Measurements from ENCODE around the gene CDH23. TPM values are rescaled to one million over a fixed set of nuclear protein-coding genes. Genes with fewer than 3 reads are reported as not detected.

CDH23 gene
- total and polyA plus RNA-seq, 4 experiments from 2014 or later, result 1.8 to 5.4 (median 3.6) TPM

GRCh38 chr10:71723311-71723710 is 326.6 kb downstream of the CDH23 start:
- H3K27ac Mint-ChIP-seq, result peak overlapping the region in 6 of 7 donors; percentile 25 to 87 (median 78)
- H3K36me3 Mint-ChIP-seq, result peaks cover 0 to 3% of the 10 kb centered on the region in 2 donors
- H3K4me1 ChIP-seq (ENCODE audit: insufficient read depth, low read length), result peaks cover 78% of the 10 kb centered on the region
- intact Hi-C loops (cut with micrococcal nuclease), result no loop called here
- H3K27me3 ChIP-seq (ENCODE audit: insufficient read depth, low read length), result no peaks in the 10 kb centered on the region
- H3K4me3 ChIP-seq (ENCODE audit: low read length in 2 of 2), result no peak overlapping the region
- H3K27ac ChIP-seq (ENCODE audit: low read depth, low read length), result no peak overlapping the region
- H3K4me3 Mint-ChIP-seq, result no peak overlapping the region
- peak in 1 of 5 donors; percentile 19 for DNase-seq
- H3K9me3 Mint-ChIP-seq, result no peaks in the 10 kb centered on the region
- no peaks in the 10 kb centered on the region for H3K36me3 ChIP-seq (ENCODE audit: insufficient read depth, low read length)
- H3K4me1 Mint-ChIP-seq, result peaks cover 43 to 82% (median 57%) of the 10 kb centered on the region in 4 donors
- H3K9me3 ChIP-seq (ENCODE audit: control insufficient read depth in 1 of 2, low read length in 2 of 2), result no peaks in the 10 kb centered on the region
- POLR2A ChIA-PET (ENCODE audit: partially characterized antibody), result interaction anchor here (0.9 to 35.3 kb wide), 4 partner anchors 9 to 47 kb away, joined by 3 to 1191 read pairs (median 320); partner anchors contain the start of genes C10orf105 and VSIR
- CTCF ChIA-PET (ENCODE audit: partially characterized antibody), result interaction anchor here (0.9 to 15.7 kb wide), 7 partner anchors 11 to 50 kb away, joined by 3 to 177 read pairs (median 4); partner anchors contain the start of genes C10orf105 and VSIR
- no peaks in the 10 kb centered on the region for H3K27me3 Mint-ChIP-seq

GRCh38 chr10:71724539-71724938 is 327.8 kb downstream of the CDH23 start:
- Mint-ChIP-seq H3K9me3 (no peaks in the 10 kb centered on the region), H3K27me3 (no peaks in the 10 kb centered on the region), H3K36me3 (peaks cover 0 to 3% of the 10 kb centered on the region in 2 donors), H3K4me3 (peak overlapping the region in 1 of 8 donors; percentile 27), H3K27ac (peak overlapping the region; percentile 70 to 99 (median 85)), H3K4me1 (peaks cover 49 to 94% (median 67%) of the 10 kb centered on the region in 4 donors)
- ChIA-PET POLR2A (ENCODE audit: partially characterized antibody) (interaction anchor here (1.1 to 35.3 kb wide), 4 partner anchors 9 to 45 kb away, joined by 3 to 1191 read pairs (median 320); partner anchors contain the start of genes C10orf105 and VSIR), CTCF (ENCODE audit: partially characterized antibody) (interaction anchor here (0.9 to 15.7 kb wide), 11 partner anchors 12 to 48 kb away, joined by 3 to 177 read pairs (median 4); partner anchors contain the start of genes C10orf105 and VSIR)
- no peak overlapping the region for H3K4me3 ChIP-seq (ENCODE audit: low read length in 2 of 2)
- peak in 1 of 5 donors; percentile 20 for DNase-seq
- H3K27me3 ChIP-seq (ENCODE audit: insufficient read depth, low read length), result no peaks in the 10 kb centered on the region
- peaks cover 86% of the 10 kb centered on the region for H3K4me1 ChIP-seq (ENCODE audit: insufficient read depth, low read length)
- H3K27ac ChIP-seq (ENCODE audit: low read depth, low read length), result peak overlapping the region; percentile 73
- no peaks in the 10 kb centered on the region for H3K36me3 ChIP-seq (ENCODE audit: insufficient read depth, low read length)
- H3K9me3 ChIP-seq (ENCODE audit: control insufficient read depth in 1 of 2, low read length in 2 of 2), result no peaks in the 10 kb centered on the region
- intact Hi-C loops (cut with micrococcal nuclease), result no loop called here

- Histone ChIP-seq H3K4me3 (ENCODE audit: low read length in 2 of 2) (no peak overlapping the region), H3K27me3 (ENCODE audit: insufficient read depth, low read length) (no peaks in the 10 kb centered on the region), H3K9me3 (ENCODE audit: control insufficient read depth in 1 of 2, low read length in 2 of 2) (no peaks in the 10 kb centered on the region), H3K27ac (ENCODE audit: low read depth, low read length) (peak overlapping the region; percentile 73), H3K36me3 (ENCODE audit: insufficient read depth, low read length) (no peaks in the 10 kb centered on the region), H3K4me1 (ENCODE audit: insufficient read depth, low read length) (peaks cover 86% of the 10 kb centered on the region)
- Mint-ChIP-seq H3K4me3 (peak overlapping the region in 2 of 8 donors; percentile 80 to 87), H3K27ac (peak overlapping the region; percentile 96 to 99 (median 98)), H3K9me3 (no peaks in the 10 kb centered on the region), H3K36me3 (peaks cover 0 to 3% of the 10 kb centered on the region in 2 donors), H3K27me3 (no peaks in the 10 kb centered on the region), H3K4me1 (peaks cover 51 to 96% (median 70%) of the 10 kb centered on the region in 4 donors)
- ChIA-PET CTCF (ENCODE audit: partially characterized antibody) (interaction anchor here (0.8 to 15.7 kb wide), 13 partner anchors 11 to 48 kb away, joined by 3 to 177 read pairs (median 17); partner anchors contain the start of genes C10orf105 and VSIR), POLR2A (ENCODE audit: partially characterized antibody) (interaction anchor here (12.6 to 35.3 kb wide), 3 partner anchors 12 to 45 kb away, joined by 196 to 1191 read pairs (median 444); partner anchors contain the start of genes C10orf105 and VSIR)
- no peak for DNase-seq
- intact Hi-C loops (cut with micrococcal nuclease), result no loop called here
Observed at GRCh38 chr10:71725249-71725648, 328.5 kb downstream of the CDH23 start.

- peaks cover 51 to 95% (median 70%) of the 10 kb centered on the region in 4 donors for H3K4me1 Mint-ChIP-seq
- peaks cover 90% of the 10 kb centered on the region for H3K4me1 ChIP-seq (ENCODE audit: insufficient read depth, low read length)
- ChIA-PET CTCF (ENCODE audit: partially characterized antibody) (interaction anchor here (0.8 to 15.7 kb wide), 18 partner anchors 10 to 47 kb away, joined by 3 to 177 read pairs (median 6); partner anchors contain the start of genes C10orf105 and VSIR), POLR2A (ENCODE audit: partially characterized antibody) (interaction anchor here (0.8 to 35.3 kb wide), 7 partner anchors 13 to 407 kb away, joined by 3 to 1191 read pairs (median 7); partner anchors contain the start of genes C10orf105, PSAP, SLC29A3 and VSIR)
- no peaks in the 10 kb centered on the region for H3K9me3 Mint-ChIP-seq
- peak overlapping the region; percentile 73 for H3K27ac ChIP-seq (ENCODE audit: low read depth, low read length)
- peak overlapping the region; percentile 96 to 99 (median 98) for H3K27ac Mint-ChIP-seq
- peak overlapping the region in 7 of 8 donors; percentile 75 to 87 (median 80) for H3K4me3 Mint-ChIP-seq
- no peaks in the 10 kb centered on the region for H3K27me3 Mint-ChIP-seq
- H3K36me3 ChIP-seq (ENCODE audit: insufficient read depth, low read length), result no peaks in the 10 kb centered on the region
- peaks cover 0 to 3% of the 10 kb centered on the region in 2 donors for H3K36me3 Mint-ChIP-seq
- intact Hi-C loops (cut with micrococcal nuclease), result no loop called here
- H3K27me3 ChIP-seq (ENCODE audit: insufficient read depth, low read length), result no peaks in the 10 kb centered on the region
- H3K4me3 ChIP-seq (ENCODE audit: low read length in 2 of 2), result peak overlapping the region; percentile 8 to 30
- DNase-seq, result peak in 3 of 5 donors; percentile 33 to 85 (median 41)
- H3K9me3 ChIP-seq (ENCODE audit: control insufficient read depth in 1 of 2, low read length in 2 of 2), result no peaks in the 10 kb centered on the region
Observed at GRCh38 chr10:71725998-71726579, 329.4 kb downstream of the CDH23 start.

- intact Hi-C loops (cut with micrococcal nuclease), result loop anchor here (1.0 kb wide), 5 partner anchors 10 to 47 kb away; partner anchors contain the start of gene VSIR
- Mint-ChIP-seq H3K4me1 (peaks cover 53 to 95% (median 72%) of the 10 kb centered on the region in 4 donors), H3K9me3 (no peaks in the 10 kb centered on the region), H3K36me3 (peaks cover 0 to under 1% of the 10 kb centered on the region in 2 donors), H3K27ac (peak overlapping the region; percentile 96 to 99 (median 98)), H3K4me3 (peak overlapping the region; percentile 75 to 87 (median 80)), H3K27me3 (no peaks in the 10 kb centered on the region)
- Histone ChIP-seq H3K4me3 (ENCODE audit: low read length in 2 of 2) (peak overlapping the region; percentile 8 to 30), H3K36me3 (ENCODE audit: insufficient read depth, low read length) (no peaks in the 10 kb centered on the region), H3K9me3 (ENCODE audit: control insufficient read depth in 1 of 2, low read length in 2 of 2) (no peaks in the 10 kb centered on the region), H3K27ac (ENCODE audit: low read depth, low read length) (peak overlapping the region; percentile 73), H3K4me1 (ENCODE audit: insufficient read depth, low read length) (peaks cover 93% of the 10 kb centered on the region), H3K27me3 (ENCODE audit: insufficient read depth, low read length) (no peaks in the 10 kb centered on the region)
- POLR2A ChIA-PET (ENCODE audit: partially characterized antibody), result interaction anchor here (0.8 to 35.3 kb wide), 7 partner anchors 13 to 408 kb away, joined by 3 to 1191 read pairs (median 7); partner anchors contain the start of genes C10orf105, PSAP, SLC29A3 and VSIR
- DNase-seq, result peak in 3 of 5 donors; percentile 59 to 72 (median 69)
- CTCF ChIA-PET (ENCODE audit: partially characterized antibody), result interaction anchor here (0.9 to 15.7 kb wide), 15 partner anchors 10 to 85 kb away, joined by 3 to 177 read pairs (median 16); partner anchors contain the start of genes C10orf105 and VSIR
Observed at GRCh38 chr10:71726580-71727104, 329.9 kb downstream of the CDH23 start.

- Mint-ChIP-seq H3K27me3 (no peaks in the 10 kb centered on the region), H3K9me3 (no peaks in the 10 kb centered on the region), H3K27ac (peak overlapping the region; percentile 96 to 99 (median 98)), H3K4me3 (peak overlapping the region; percentile 75 to 87 (median 80)), H3K36me3 (no peaks in the 10 kb centered on the region), H3K4me1 (peaks cover 50 to 95% (median 74%) of the 10 kb centered on the region in 4 donors)
- ChIA-PET CTCF (ENCODE audit: partially characterized antibody) (interaction anchor here (0.9 to 15.7 kb wide), 15 partner anchors 9 to 85 kb away, joined by 3 to 177 read pairs (median 16); partner anchors contain the start of genes C10orf105 and VSIR), POLR2A (ENCODE audit: partially characterized antibody) (interaction anchor here (0.8 to 35.3 kb wide), 8 partner anchors 14 to 408 kb away, joined by 3 to 1191 read pairs (median 6); partner anchors contain the start of genes C10orf105, PSAP, SLC29A3 and VSIR)
- Histone ChIP-seq H3K27me3 (ENCODE audit: insufficient read depth, low read length) (no peaks in the 10 kb centered on the region), H3K4me3 (ENCODE audit: low read length in 2 of 2) (peak overlapping the region in 1 of 2 donors; percentile 49), H3K4me1 (ENCODE audit: insufficient read depth, low read length) (peaks cover 97% of the 10 kb centered on the region), H3K9me3 (ENCODE audit: control insufficient read depth in 1 of 2, low read length in 2 of 2) (no peaks in the 10 kb centered on the region), H3K27ac (ENCODE audit: low read depth, low read length) (peak overlapping the region; percentile 73), H3K36me3 (ENCODE audit: insufficient read depth, low read length) (no peaks in the 10 kb centered on the region)
- intact Hi-C loops (cut with micrococcal nuclease), result loop anchor here (1.0 kb wide), 5 partner anchors 9 to 46 kb away; partner anchors contain the start of gene VSIR
- DNase-seq, result peak; percentile 77 to 85 (median 78)
Observed at GRCh38 chr10:71727105-71727737, 330.5 kb downstream of the CDH23 start.

Measured in CD4-positive, alpha-beta memory T cell (primary cell).